Lower lobe of right lung (tissue), 2 donors: ENCODE measurements around the gene XYLT1. TPM values are rescaled to one million over a fixed set of nuclear protein-coding genes. Genes with fewer than 3 reads are reported as not detected.

ENCODE experiments used
- ATAC-seq, 2 donors: fragments of 200-7000 bp; cut with Tn5 transposase; one replicate each; pipeline ENCODE4 v1.9.1; 2020 to 2022; ENCODE audit warnings: mild to moderate bottlenecking in 2 of 2, moderate library complexity in 2 of 2
- DNase-seq: peaks from one replicate; pipeline ENCODE4 v3.0.0-alpha.2; 2020
- H3K27ac ChIP-seq: fragments of 200-600 bp; one replicate; pipeline ENCODE4 v1.8.0; 2022
- H3K27me3 ChIP-seq: fragments of 200-600 bp; one replicate; pipeline ENCODE4 v1.8.0; 2022; ENCODE audit warnings: low read depth
- H3K36me3 ChIP-seq: fragments of 200-600 bp; one replicate; pipeline ENCODE4 v1.8.0; 2022; ENCODE audit warnings: mild to moderate bottlenecking
- H3K4me1 ChIP-seq: fragments of 200-600 bp; one replicate; pipeline ENCODE4 v1.8.0; 2022
- H3K4me3 ChIP-seq: fragments of 200-600 bp; one replicate; pipeline ENCODE4 v1.8.0; 2022; ENCODE audit warnings: mild to moderate bottlenecking
- H3K9me3 ChIP-seq: fragments of 200-600 bp; one replicate; pipeline ENCODE4 v1.8.0; 2022
- CTCF ChIP-seq: fragments of 200-600 bp; IDR thresholded peaks from one replicate; pipeline ENCODE4 v1.8.0; 2022; ENCODE audit warnings: antibody characterized with exemption, mild to moderate bottlenecking
- intact Hi-C: fragments of 100-400 bp; cut with DNase I; formaldehyde crosslinking; loops from one replicate; pipeline ENCODE4 v1.11.0; 2022
- total RNA-seq: library from RNA; stranded (reverse); fragmentation: NEBNext Ultra II Directional; extraction: Animal tissue kit (Norgen Biotek cat#: 25700); gene quantifications from one replicate; pipeline ENCODE4 v1.2.1, GENCODE V29; 2021
- donor health status: DM: no; HTN: yes; CAD: no; lungs with severe emphysema.

Gene XYLT1
- total RNA-seq, 1 donor from 2014 or later: 9.0 TPM

GRCh38 chr16:17270683-17271109, 200.1 kb downstream of the XYLT1 start:
- H3K4me1 ChIP-seq: no peaks in the 10 kb centered on the region
- TF ChIP-seq CTCF: no peak
- intact Hi-C loops: no loop called here
- ATAC-seq (no peak), DNase-seq (no peak)
- H3K9me3 ChIP-seq: no peaks in the 10 kb centered on the region
- H3K27ac ChIP-seq: no peak overlapping the region
- H3K4me3 ChIP-seq: no peak overlapping the region
- no peaks in the 10 kb centered on the region for H3K36me3 ChIP-seq
- H3K27me3 ChIP-seq: no peaks in the 10 kb centered on the region

- H3K4me3 ChIP-seq: no peak overlapping the region
- no peaks in the 10 kb centered on the region for H3K27me3 ChIP-seq
- ATAC-seq (no peak), DNase-seq (no peak)
- H3K36me3 ChIP-seq: no peaks in the 10 kb centered on the region
- TF ChIP-seq CTCF: no peak
- H3K27ac ChIP-seq: no peak overlapping the region
- no peaks in the 10 kb centered on the region for H3K9me3 ChIP-seq
- intact Hi-C loops: no loop called here
- H3K4me1 ChIP-seq: no peaks in the 10 kb centered on the region
These were observed 200.6 kb downstream of the XYLT1 start for GRCh38 chr16:17270111-17270510.

GRCh38 chr16:17269439-17269838, 201.3 kb downstream of the XYLT1 start:
- no peak for DNase-seq
- H3K9me3 ChIP-seq: no peaks in the 10 kb centered on the region
- H3K36me3 ChIP-seq: no peaks in the 10 kb centered on the region
- no peaks in the 10 kb centered on the region for H3K27me3 ChIP-seq
- H3K4me3 ChIP-seq: no peak overlapping the region
- ATAC-seq: no peak
- H3K4me1 ChIP-seq: no peaks in the 10 kb centered on the region
- H3K27ac ChIP-seq: no peak overlapping the region
- intact Hi-C loops: no loop called here
- TF ChIP-seq CTCF: no peak

- Histone ChIP-seq H3K27me3 (no peaks in the 10 kb centered on the region), H3K36me3 (no peaks in the 10 kb centered on the region), H3K27ac (no peak overlapping the region), H3K4me1 (peaks cover under 1% of the 10 kb centered on the region), H3K4me3 (no peak overlapping the region), H3K9me3 (no peaks in the 10 kb centered on the region)
- ATAC-seq: no peak
- TF ChIP-seq CTCF: no peak
- intact Hi-C loops: no loop called here
- DNase-seq: no peak
These were observed 204.0 kb downstream of the XYLT1 start for GRCh38 chr16:17266608-17267313.

- no peak for TF ChIP-seq CTCF
- H3K4me1 ChIP-seq: peaks cover 3% of the 10 kb centered on the region
- no peaks in the 10 kb centered on the region for H3K36me3 ChIP-seq
- intact Hi-C loops: no loop called here
- H3K4me3 ChIP-seq: no peak overlapping the region
- no peaks in the 10 kb centered on the region for H3K9me3 ChIP-seq
- H3K27ac ChIP-seq: no peak overlapping the region
- no peak for ATAC-seq
- no peaks in the 10 kb centered on the region for H3K27me3 ChIP-seq
- DNase-seq: no peak
These were observed 205.6 kb downstream of the XYLT1 start for GRCh38 chr16:17265154-17265553.
